ENCODE measurements around the gene DCLK2. TPM values are rescaled to one million over a fixed set of nuclear protein-coding genes. Genes with fewer than 3 reads are reported as not detected.

Gene DCLK2
- polyA plus RNA-seq, 1 donor from 2014 or later: 134 TPM

DNA sequence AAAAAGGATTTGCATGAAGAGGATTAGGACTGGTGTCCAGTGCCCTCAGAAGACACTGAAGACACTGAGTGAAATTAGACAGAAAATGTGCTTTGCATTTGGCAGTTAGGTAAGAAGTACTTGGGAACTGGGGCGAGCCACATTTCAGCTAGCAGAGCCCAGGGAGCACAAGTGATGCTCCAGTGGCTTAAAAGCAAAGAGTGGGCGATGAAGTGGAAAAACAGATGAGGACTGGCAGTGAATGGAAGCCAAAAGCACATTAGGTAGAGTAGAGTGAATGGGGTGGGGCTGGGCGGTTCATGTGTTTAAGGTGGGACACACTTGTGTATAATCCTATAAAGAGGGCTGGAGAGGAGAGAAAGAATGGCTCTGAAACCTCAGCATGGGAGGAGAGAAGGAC lies 18.4 kb downstream of the DCLK2 start:
- no peak overlapping the region for H2AFZ ChIP-seq (ENCODE audit: low read depth, low read length)
- no peaks in the 10 kb centered on the region for H3K36me3 ChIP-seq (ENCODE audit: insufficient read depth, low read length)
- TF ChIP-seq, protein P1, sequence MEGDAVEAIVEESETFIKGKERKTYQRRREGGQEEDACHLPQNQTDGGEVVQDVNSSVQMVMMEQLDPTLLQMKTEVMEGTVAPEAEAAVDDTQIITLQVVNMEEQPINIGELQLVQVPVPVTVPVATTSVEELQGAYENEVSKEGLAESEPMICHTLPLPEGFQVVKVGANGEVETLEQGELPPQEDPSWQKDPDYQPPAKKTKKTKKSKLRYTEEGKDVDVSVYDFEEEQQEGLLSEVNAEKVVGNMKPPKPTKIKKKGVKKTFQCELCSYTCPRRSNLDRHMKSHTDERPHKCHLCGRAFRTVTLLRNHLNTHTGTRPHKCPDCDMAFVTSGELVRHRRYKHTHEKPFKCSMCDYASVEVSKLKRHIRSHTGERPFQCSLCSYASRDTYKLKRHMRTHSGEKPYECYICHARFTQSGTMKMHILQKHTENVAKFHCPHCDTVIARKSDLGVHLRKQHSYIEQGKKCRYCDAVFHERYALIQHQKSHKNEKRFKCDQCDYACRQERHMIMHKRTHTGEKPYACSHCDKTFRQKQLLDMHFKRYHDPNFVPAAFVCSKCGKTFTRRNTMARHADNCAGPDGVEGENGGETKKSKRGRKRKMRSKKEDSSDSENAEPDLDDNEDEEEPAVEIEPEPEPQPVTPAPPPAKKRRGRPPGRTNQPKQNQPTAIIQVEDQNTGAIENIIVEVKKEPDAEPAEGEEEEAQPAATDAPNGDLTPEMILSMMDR (IDR thresholded peaks at IDR 0.05; ENCODE audit: poor library complexity, severe bottlenecking): no peak
- TF ChIP-seq EZH2 (IDR thresholded peaks at IDR 0.05; ENCODE audit: borderline replicate concordance, insufficient read depth, low read length, poor library complexity, severe bottlenecking) (no peak), POLR2AphosphoS5 (IDR thresholded peaks at IDR 0.05) (no peak), TAF1 (IDR thresholded peaks at IDR 0.05; ENCODE audit: low read depth) (no peak), SMC3 (conservative IDR thresholded peaks at IDR 0.05; ENCODE audit: poor library complexity) (no peak), RAD21 (conservative IDR thresholded peaks at IDR 0.05) (no peak), MXI1 (conservative IDR thresholded peaks at IDR 0.05; ENCODE audit: poor library complexity, severe bottlenecking) (no peak), EP300 (conservative IDR thresholded peaks at IDR 0.05; ENCODE audit: poor library complexity, severe bottlenecking) (no peak)
- TF ChIP-seq, protein P2, sequence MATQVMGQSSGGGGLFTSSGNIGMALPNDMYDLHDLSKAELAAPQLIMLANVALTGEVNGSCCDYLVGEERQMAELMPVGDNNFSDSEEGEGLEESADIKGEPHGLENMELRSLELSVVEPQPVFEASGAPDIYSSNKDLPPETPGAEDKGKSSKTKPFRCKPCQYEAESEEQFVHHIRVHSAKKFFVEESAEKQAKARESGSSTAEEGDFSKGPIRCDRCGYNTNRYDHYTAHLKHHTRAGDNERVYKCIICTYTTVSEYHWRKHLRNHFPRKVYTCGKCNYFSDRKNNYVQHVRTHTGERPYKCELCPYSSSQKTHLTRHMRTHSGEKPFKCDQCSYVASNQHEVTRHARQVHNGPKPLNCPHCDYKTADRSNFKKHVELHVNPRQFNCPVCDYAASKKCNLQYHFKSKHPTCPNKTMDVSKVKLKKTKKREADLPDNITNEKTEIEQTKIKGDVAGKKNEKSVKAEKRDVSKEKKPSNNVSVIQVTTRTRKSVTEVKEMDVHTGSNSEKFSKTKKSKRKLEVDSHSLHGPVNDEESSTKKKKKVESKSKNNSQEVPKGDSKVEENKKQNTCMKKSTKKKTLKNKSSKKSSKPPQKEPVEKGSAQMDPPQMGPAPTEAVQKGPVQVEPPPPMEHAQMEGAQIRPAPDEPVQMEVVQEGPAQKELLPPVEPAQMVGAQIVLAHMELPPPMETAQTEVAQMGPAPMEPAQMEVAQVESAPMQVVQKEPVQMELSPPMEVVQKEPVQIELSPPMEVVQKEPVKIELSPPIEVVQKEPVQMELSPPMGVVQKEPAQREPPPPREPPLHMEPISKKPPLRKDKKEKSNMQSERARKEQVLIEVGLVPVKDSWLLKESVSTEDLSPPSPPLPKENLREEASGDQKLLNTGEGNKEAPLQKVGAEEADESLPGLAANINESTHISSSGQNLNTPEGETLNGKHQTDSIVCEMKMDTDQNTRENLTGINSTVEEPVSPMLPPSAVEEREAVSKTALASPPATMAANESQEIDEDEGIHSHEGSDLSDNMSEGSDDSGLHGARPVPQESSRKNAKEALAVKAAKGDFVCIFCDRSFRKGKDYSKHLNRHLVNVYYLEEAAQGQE (IDR thresholded peaks at IDR 0.05; ENCODE audit: borderline replicate concordance): no peak
- H3K79me2 ChIP-seq (replicated peaks; ENCODE audit: insufficient read depth, low read length): peaks cover 91% of the 10 kb centered on the region
- no peak overlapping the region for H3K27ac ChIP-seq (ENCODE audit: low read length)
- H3K4me3 ChIP-seq (ENCODE audit: low read length): no peak overlapping the region
- no peaks in the 10 kb centered on the region for H3F3A ChIP-seq (ENCODE audit: insufficient read depth, low read length, poor library complexity, severe bottlenecking)
- no peaks in the 10 kb centered on the region for H3K9me2 ChIP-seq (ENCODE audit: insufficient read depth, low read length)
- no peaks in the 10 kb centered on the region for H3K9me3 ChIP-seq (ENCODE audit: low read length)
- H3K27me3 ChIP-seq (ENCODE audit: insufficient read depth, low read depth, low read length): no peaks in the 10 kb centered on the region
- no peak overlapping the region for H3K4me2 ChIP-seq (ENCODE audit: low read length)
- H4K20me1 ChIP-seq (ENCODE audit: insufficient read depth): no peaks in the 10 kb centered on the region
- no peak overlapping the region for H3K9ac ChIP-seq (ENCODE audit: low read length)

GRCh38 chr4:150098214-150098613 lies 20.0 kb downstream of the DCLK2 start:
- TF ChIP-seq, protein P1 (IDR thresholded peaks at IDR 0.05; ENCODE audit: poor library complexity, severe bottlenecking): no peak
- Histone ChIP-seq H4K20me1 (ENCODE audit: insufficient read depth) (no peaks in the 10 kb centered on the region), H3K9ac (ENCODE audit: low read length) (no peak overlapping the region), H3K79me2 (replicated peaks; ENCODE audit: insufficient read depth, low read length) (peaks cover 91% of the 10 kb centered on the region), H3K27ac (ENCODE audit: low read length) (no peak overlapping the region), H3K4me3 (ENCODE audit: low read length) (no peak overlapping the region), H3K9me3 (ENCODE audit: low read length) (no peaks in the 10 kb centered on the region), H3K9me2 (ENCODE audit: insufficient read depth, low read length) (no peaks in the 10 kb centered on the region), H3K4me2 (ENCODE audit: low read length) (no peak overlapping the region), H2AFZ (ENCODE audit: low read depth, low read length) (no peak overlapping the region), H3K27me3 (ENCODE audit: insufficient read depth, low read depth, low read length) (no peaks in the 10 kb centered on the region), H3F3A (ENCODE audit: insufficient read depth, low read length, poor library complexity, severe bottlenecking) (no peaks in the 10 kb centered on the region), H3K36me3 (ENCODE audit: insufficient read depth, low read length) (no peaks in the 10 kb centered on the region)
